Activated T-cell treated with anti-CD3 and anti-CD28 coated beads for 4 hours (primary cell): ENCODE results near the gene YPEL3.
"Not testable (repeated sequence)": the region's sequence is repeated elsewhere in the genome, so short reads cannot be mapped to it uniquely, and the experiment has no call there.

ENCODE experiments used
- DNase-seq: peaks from one replicate; pipeline ENCODE4 v3.0.0-alpha.2; 2020

The YPEL3 gene

GRCh38 chr16:30096105-30096861, at the start of gene YPEL3:
Gene YPEL3, minus strand, starts transcription at chr16:30096213. Its CDS starts 731 bp downstream, at chr16:30095482.
- peak; percentile 73 for DNase-seq

- DNase-seq, result no peak
These were observed 49.6 kb upstream of the YPEL3 start for GRCh38 chr16:30145657-30146056.

- no peak for DNase-seq
These were observed 48.9 kb upstream of the YPEL3 start for GRCh38 chr16:30144917-30145316.

GRCh38 chr16:30144017-30144416, 48.0 kb upstream of the YPEL3 start:
- DNase-seq, result no peak

- no peak for DNase-seq
These were observed 47.3 kb upstream of the YPEL3 start for GRCh38 chr16:30143347-30143702.

- DNase-seq, result no peak
These were observed 46.8 kb upstream of the YPEL3 start for GRCh38 chr16:30142672-30143346.

- no peak for DNase-seq
These were observed 45.7 kb upstream of the YPEL3 start for GRCh38 chr16:30141750-30142149.

- DNase-seq, result no peak
These were observed 43.8 kb upstream of the YPEL3 start for GRCh38 chr16:30139583-30140481.

- no peak for DNase-seq
These were observed 41.9 kb upstream of the YPEL3 start for GRCh38 chr16:30137897-30138296.

GRCh38 chr16:30136971-30137605, 41.1 kb upstream of the YPEL3 start:
- no peak for DNase-seq

GRCh38 chr16:30132591-30132990, 36.6 kb upstream of the YPEL3 start:
- DNase-seq, result no peak

- no peak for DNase-seq
These were observed 36.0 kb upstream of the YPEL3 start for GRCh38 chr16:30131869-30132475.

GRCh38 chr16:30127993-30128392, 32.0 kb upstream of the YPEL3 start:
- no peak for DNase-seq

- DNase-seq, result not testable (repeated sequence)
These were observed 29.7 kb upstream of the YPEL3 start for GRCh38 chr16:30125690-30126089.

GRCh38 chr16:30124985-30125379, 29.0 kb upstream of the YPEL3 start:
- no peak for DNase-seq

GRCh38 chr16:30122604-30123160, 26.7 kb upstream of the YPEL3 start:
- DNase-seq, result no peak

- DNase-seq, result no peak
These were observed 25.9 kb upstream of the YPEL3 start for GRCh38 chr16:30121741-30122571.

GRCh38 chr16:30120340-30121105, 24.5 kb upstream of the YPEL3 start:
- no peak for DNase-seq

GRCh38 chr16:30119428-30119827, 23.4 kb upstream of the YPEL3 start:
- DNase-seq, result no peak

- no peak for DNase-seq
These were observed 21.8 kb upstream of the YPEL3 start for GRCh38 chr16:30117768-30118167.
